LNCaP clone FGC (cell line): ENCODE results near the gene SFTPB.

ENCODE experiments used
- DNase-seq: peaks from one replicate; pipeline ENCODE4 v3.0.0-alpha.2; 2011; ENCODE audit warnings: low read depth
- H3K4me3 ChIP-seq: 2 replicates; pipeline ENCODE4 v1.5.1; 2011; ENCODE audit warnings: mild to moderate bottlenecking, low read depth, low read length, control low read depth
- CTCF ChIP-seq: IDR thresholded peaks from 2 replicates; pipeline ENCODE4 v1.5.1; 2012; ENCODE audit warnings: mild to moderate bottlenecking; ENCODE audit not compliant: control insufficient read depth, insufficient read depth; ENCODE audit errors: extremely low read depth

SFTPB gene

GRCh38 chr2:85706599-85707296, 38.7 kb upstream of the SFTPB start:
- DNase-seq: no peak
- no peak overlapping the region for H3K4me3 ChIP-seq

GRCh38 chr2:85706063-85706462, 38.1 kb upstream of the SFTPB start:
- TF ChIP-seq CTCF: no peak
- H3K4me3 ChIP-seq: no peak overlapping the region
- DNase-seq: no peak

More at GRCh38 chr2:85706599-85707296, 38.7 kb upstream of the SFTPB start:
- no peak for TF ChIP-seq CTCF

GRCh38 chr2:85705680-85706039, 37.7 kb upstream of the SFTPB start:
- H3K4me3 ChIP-seq: no peak overlapping the region
- no peak for DNase-seq
- no peak for TF ChIP-seq CTCF

GRCh38 chr2:85704800-85705679, 37.0 kb upstream of the SFTPB start:
- H3K4me3 ChIP-seq: no peak overlapping the region
- TF ChIP-seq CTCF: no peak
- no peak for DNase-seq

- DNase-seq: no peak
- no peak overlapping the region for H3K4me3 ChIP-seq
- TF ChIP-seq CTCF: no peak
Observed at GRCh38 chr2:85704038-85704437, 36.0 kb upstream of the SFTPB start.

GRCh38 chr2:85703329-85703728, 35.3 kb upstream of the SFTPB start:
- no peak for DNase-seq
- no peak for TF ChIP-seq CTCF

More at GRCh38 chr2:85703329-85703728, 35.3 kb upstream of the SFTPB start:
- H3K4me3 ChIP-seq: no peak overlapping the region
